Measurements from ENCODE around the gene ATXN7L2.

The ATXN7L2 gene

DNA sequence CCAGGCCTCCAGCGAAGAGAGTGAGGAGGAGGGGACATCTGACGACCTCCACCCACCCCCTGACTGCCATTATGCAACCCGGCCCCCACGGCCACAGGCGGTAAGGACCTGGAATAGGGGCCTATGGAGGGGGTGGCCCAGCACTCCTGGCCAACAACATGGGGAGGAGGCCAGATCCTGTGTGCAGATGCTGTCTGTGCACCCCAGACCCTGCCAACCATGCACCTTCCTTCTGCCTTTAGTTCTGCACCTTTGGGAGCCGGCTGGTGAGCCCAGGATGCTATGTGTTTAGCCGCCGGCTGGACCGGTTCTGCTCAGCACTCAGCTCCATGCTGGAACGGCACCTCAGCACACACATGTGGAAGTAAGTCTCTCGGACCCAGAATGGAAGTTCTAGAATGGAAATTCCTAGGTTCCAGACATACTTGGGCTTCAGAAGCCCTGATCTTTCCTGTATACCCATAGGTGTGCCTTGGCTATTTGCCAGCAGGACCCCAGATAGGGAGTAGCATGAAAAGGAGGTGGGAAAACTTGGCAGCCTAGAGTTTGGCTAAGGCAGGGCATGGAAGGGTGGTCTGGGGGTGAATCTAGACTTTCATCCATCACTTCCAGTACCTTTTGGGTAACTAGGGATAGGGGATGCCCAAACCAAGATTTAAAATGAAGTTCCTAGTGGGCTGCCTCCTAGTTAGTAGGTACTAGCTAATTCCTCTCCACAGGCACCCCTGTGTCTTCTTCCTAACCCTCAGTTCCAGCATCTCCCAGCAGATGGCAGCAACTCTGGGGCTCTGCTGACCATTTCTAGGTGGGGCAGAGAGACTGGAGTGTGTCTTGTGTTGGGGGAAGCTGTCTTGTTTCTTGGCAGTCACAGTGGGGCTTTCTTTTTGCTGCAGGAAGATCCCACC lies 6.6 kb downstream of the ATXN7L2 start:
- TF ChIP-seq, protein P1, sequence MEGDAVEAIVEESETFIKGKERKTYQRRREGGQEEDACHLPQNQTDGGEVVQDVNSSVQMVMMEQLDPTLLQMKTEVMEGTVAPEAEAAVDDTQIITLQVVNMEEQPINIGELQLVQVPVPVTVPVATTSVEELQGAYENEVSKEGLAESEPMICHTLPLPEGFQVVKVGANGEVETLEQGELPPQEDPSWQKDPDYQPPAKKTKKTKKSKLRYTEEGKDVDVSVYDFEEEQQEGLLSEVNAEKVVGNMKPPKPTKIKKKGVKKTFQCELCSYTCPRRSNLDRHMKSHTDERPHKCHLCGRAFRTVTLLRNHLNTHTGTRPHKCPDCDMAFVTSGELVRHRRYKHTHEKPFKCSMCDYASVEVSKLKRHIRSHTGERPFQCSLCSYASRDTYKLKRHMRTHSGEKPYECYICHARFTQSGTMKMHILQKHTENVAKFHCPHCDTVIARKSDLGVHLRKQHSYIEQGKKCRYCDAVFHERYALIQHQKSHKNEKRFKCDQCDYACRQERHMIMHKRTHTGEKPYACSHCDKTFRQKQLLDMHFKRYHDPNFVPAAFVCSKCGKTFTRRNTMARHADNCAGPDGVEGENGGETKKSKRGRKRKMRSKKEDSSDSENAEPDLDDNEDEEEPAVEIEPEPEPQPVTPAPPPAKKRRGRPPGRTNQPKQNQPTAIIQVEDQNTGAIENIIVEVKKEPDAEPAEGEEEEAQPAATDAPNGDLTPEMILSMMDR (IDR thresholded peaks at IDR 0.05; ENCODE audit: insufficient read depth, low read depth, low read length, missing control alignments): peak; percentile 83
- H3K4me3 ChIP-seq (ENCODE audit: low read depth, low read length): no peak overlapping the region
- DNase-seq (ENCODE audit: low read depth): peak; percentile 74

GRCh38 chr1:109490934-109491302 lies 7.2 kb downstream of the ATXN7L2 start:
- TF ChIP-seq, protein P1 (IDR thresholded peaks at IDR 0.05; ENCODE audit: insufficient read depth, low read depth, low read length, missing control alignments): no peak
- DNase-seq (ENCODE audit: low read depth): no peak
- H3K4me3 ChIP-seq (ENCODE audit: low read depth, low read length): no peak overlapping the region

GRCh38 chr1:109491372-109491771 lies 7.7 kb downstream of the ATXN7L2 start:
- DNase-seq (ENCODE audit: low read depth): no peak
- TF ChIP-seq, protein P1 (IDR thresholded peaks at IDR 0.05; ENCODE audit: insufficient read depth, low read depth, low read length, missing control alignments): no peak
- no peak overlapping the region for H3K4me3 ChIP-seq (ENCODE audit: low read depth, low read length)

DNA sequence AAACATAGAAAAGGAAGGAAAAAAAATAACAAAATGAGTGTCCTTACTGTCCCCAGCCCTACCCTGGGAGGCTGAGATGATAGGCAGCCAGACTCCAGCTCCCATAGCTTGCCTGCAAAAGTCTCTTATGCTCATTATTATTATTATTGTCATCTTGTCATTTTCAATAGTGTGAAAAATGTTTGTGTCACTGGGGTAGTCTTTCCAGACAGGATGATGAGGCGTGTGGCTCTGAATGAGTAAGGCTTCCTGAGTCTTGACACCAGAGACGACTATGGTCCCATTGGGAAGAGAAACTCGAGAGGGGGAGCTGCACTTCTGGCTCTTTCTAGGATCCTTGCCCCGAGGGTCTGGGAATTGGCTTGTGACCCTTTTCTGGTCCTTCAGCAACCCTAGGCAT lies 9.1 kb downstream of the ATXN7L2 start:
- TF ChIP-seq, protein P1 (IDR thresholded peaks at IDR 0.05; ENCODE audit: insufficient read depth, low read depth, low read length, missing control alignments): no peak
- DNase-seq (ENCODE audit: low read depth): no peak
- H3K4me3 ChIP-seq (ENCODE audit: low read depth, low read length): no peak overlapping the region

GRCh38 chr1:109493227-109493626 lies 9.5 kb downstream of the ATXN7L2 start:
- TF ChIP-seq, protein P1 (IDR thresholded peaks at IDR 0.05; ENCODE audit: insufficient read depth, low read depth, low read length, missing control alignments): no peak
- no peak for DNase-seq (ENCODE audit: low read depth)
- H3K4me3 ChIP-seq (ENCODE audit: low read depth, low read length): no peak overlapping the region

DNA sequence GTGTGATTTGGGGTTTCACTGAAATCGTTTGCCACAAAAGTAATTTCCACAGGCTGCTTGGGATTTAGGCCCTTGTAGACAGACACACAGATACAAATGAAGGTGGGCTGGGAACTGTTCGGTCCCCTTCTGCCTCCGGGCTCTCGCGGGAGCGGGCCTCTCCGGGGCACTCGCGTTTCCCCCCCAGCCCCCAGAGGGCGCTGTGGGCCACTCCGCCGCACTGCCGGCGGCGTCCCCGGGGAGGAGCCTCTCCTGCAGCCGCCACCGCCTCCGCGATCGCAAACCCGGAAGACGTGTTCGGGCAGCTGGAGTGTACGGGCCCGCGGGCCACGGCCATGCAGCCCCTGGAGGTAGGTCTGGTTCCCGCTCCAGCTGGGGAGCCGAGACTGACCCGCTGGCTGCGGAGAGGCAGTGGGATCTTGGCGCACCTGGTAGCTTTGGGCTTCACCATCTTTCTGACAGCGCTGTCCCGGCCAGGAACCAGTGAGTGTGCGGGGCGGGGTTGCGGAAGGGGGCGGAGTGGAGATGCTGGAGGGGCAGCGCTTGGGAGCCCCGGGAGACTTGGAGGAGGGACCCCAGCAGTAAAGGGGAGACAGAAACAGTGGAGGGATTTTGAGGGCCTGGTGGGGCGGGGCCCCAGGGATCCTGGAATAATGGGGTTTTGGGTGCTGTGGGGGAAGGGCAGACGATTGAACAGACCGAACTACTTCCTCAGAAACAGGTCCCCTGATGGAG lies 10.3 kb downstream of the ATXN7L2 start, which contains the start of gene CYB561D1:
Gene CYB561D1 (plus strand): TSS at position 290 of the 735 bp plus-strand sequence. CDS start 46 bp downstream, at position 336.
- peak; percentile 91 for DNase-seq (ENCODE audit: low read depth)
- TF ChIP-seq, protein P1 (IDR thresholded peaks at IDR 0.05; ENCODE audit: insufficient read depth, low read depth, low read length, missing control alignments): peak; percentile 91
- peak within 1 kb of the TSS; percentile 91 for H3K4me3 ChIP-seq (ENCODE audit: low read depth, low read length)

Data from GM12865 (cell line).